SU-DHL-6 (cell line): ENCODE results near the gene BTBD9.

Source experiments
- EZH2phosphoT487 ChIP-seq: fragments of 200-600 bp; sonication (generic), shearing (Covaris generic); conservative IDR thresholded peaks from 2 replicates; pipeline ENCODE4 v1.6.1; 2018; ENCODE audit warnings: mild to moderate bottlenecking, antibody characterized with exemption, low read length, moderate library complexity, mixed read lengths
- TF ChIP-seq, protein P1 (sequence below): fragments of 200-600 bp; sonication (generic); IDR thresholded peaks from one replicate; pipeline ENCODE4 v1.5.1; 2017; ENCODE audit warnings: antibody characterized with exemption, mild to moderate bottlenecking, low read length, moderate library complexity; ENCODE audit not compliant: insufficient read depth, poor library complexity, severe bottlenecking

- TF ChIP-seq, protein P1, sequence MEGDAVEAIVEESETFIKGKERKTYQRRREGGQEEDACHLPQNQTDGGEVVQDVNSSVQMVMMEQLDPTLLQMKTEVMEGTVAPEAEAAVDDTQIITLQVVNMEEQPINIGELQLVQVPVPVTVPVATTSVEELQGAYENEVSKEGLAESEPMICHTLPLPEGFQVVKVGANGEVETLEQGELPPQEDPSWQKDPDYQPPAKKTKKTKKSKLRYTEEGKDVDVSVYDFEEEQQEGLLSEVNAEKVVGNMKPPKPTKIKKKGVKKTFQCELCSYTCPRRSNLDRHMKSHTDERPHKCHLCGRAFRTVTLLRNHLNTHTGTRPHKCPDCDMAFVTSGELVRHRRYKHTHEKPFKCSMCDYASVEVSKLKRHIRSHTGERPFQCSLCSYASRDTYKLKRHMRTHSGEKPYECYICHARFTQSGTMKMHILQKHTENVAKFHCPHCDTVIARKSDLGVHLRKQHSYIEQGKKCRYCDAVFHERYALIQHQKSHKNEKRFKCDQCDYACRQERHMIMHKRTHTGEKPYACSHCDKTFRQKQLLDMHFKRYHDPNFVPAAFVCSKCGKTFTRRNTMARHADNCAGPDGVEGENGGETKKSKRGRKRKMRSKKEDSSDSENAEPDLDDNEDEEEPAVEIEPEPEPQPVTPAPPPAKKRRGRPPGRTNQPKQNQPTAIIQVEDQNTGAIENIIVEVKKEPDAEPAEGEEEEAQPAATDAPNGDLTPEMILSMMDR = no peak
- no peak for TF ChIP-seq EZH2phosphoT487
These were observed 219.5 kb downstream of the BTBD9 start for GRCh38 chr6:38420207-38420606.
